CD14-positive monocyte (primary cell): Measurements from ENCODE around the gene CLDN34. TPM values are rescaled to one million over a fixed set of nuclear protein-coding genes. Genes with fewer than 3 reads are reported as not detected.

Experiments
- DNase-seq, 3 donors: peaks; one replicate each; pipeline ENCODE4 v3.0.0-alpha.2; 2011 to 2022
- H2AFZ ChIP-seq: 2 replicates; pipeline ENCODE4 v1.6.0; 2012; ENCODE audit warnings: mild to moderate bottlenecking, low read depth, low read length, inconsistent platforms; ENCODE audit not compliant: insufficient read depth, poor library complexity, severe bottlenecking
- H3K27ac ChIP-seq, 2 donors: 1 replicate in 1 of 2; 2 replicates in 1 of 2; pipeline ENCODE4 v1.5.1; 2012 to 2013; ENCODE audit warnings: low read length in 2 of 2, control low read depth in 1 of 2, inconsistent platforms in 1 of 2, low read depth in 1 of 2, mild to moderate bottlenecking in 1 of 2
- H3K27me3 ChIP-seq, 2 donors: one replicate each; pipeline versions ENCODE4 v1.6.0 to v1.6.1; 2011 to 2013; ENCODE audit warnings: low read length in 2 of 2; ENCODE audit not compliant: control insufficient read depth in 2 of 2, insufficient read depth in 2 of 2
- H3K36me3 ChIP-seq, 2 donors: replicated peaks in 1 of 2; 1 replicate in 1 of 2; 2 replicates in 1 of 2; pipeline versions ENCODE4 v1.5.1 to v1.6.1; 2012 to 2013; ENCODE audit warnings: low read length in 2 of 2, control low read depth in 1 of 2, inconsistent platforms in 1 of 2, mild to moderate bottlenecking in 1 of 2; ENCODE audit not compliant: insufficient read depth in 2 of 2, control insufficient read depth in 1 of 2
- H3K4me1 ChIP-seq, 2 donors: 1 replicate in 1 of 2; 2 replicates in 1 of 2; pipeline versions ENCODE4 v1.5.1 to v1.6.1; 2012 to 2013; ENCODE audit warnings: low read length in 2 of 2, control low read depth in 1 of 2, inconsistent platforms in 1 of 2, mild to moderate bottlenecking in 1 of 2, moderate library complexity in 1 of 2; ENCODE audit not compliant: insufficient read depth in 2 of 2, control insufficient read depth in 1 of 2
- H3K4me2 ChIP-seq: replicated peaks from 2 replicates; pipeline ENCODE3; 2012; ENCODE audit warnings: low read length, moderate library complexity, mild to moderate bottlenecking; ENCODE audit not compliant: poor library complexity, severe bottlenecking; ENCODE audit errors: extremely low read depth
- H3K4me3 ChIP-seq, 3 experiments: fragments of 200-600 bp in 1 of 3; sonication (generic) in 1 of 3; replicated peaks in 1 of 3; 1 replicate in 2 of 3; 2 replicates in 1 of 3; pipeline ENCODE4 v1.5.1; 2011 to 2013; ENCODE audit warnings: low read length in 3 of 3, mild to moderate bottlenecking in 3 of 3, control low read depth in 2 of 3, low read depth in 2 of 3, inconsistent platforms in 1 of 3, moderate library complexity in 1 of 3
- H3K79me2 ChIP-seq: 2 replicates; pipeline ENCODE4 v1.6.0; 2012; ENCODE audit warnings: mild to moderate bottlenecking, control low read depth, inconsistent platforms, low read length, moderate library complexity; ENCODE audit not compliant: insufficient read depth
- H3K9ac ChIP-seq: 2 replicates; pipeline ENCODE4 v1.6.0; 2017; ENCODE audit warnings: low read length, mild to moderate bottlenecking; ENCODE audit not compliant: insufficient read depth, poor library complexity, severe bottlenecking
- H3K9me3 ChIP-seq, 2 donors: replicated peaks in 1 of 2; 1 replicate in 1 of 2; 2 replicates in 1 of 2; pipeline versions ENCODE4 v1.5.1 to v1.6.1; 2012 to 2013; ENCODE audit warnings: low read length in 2 of 2, control low read depth in 1 of 2; ENCODE audit not compliant: control insufficient read depth in 1 of 2, insufficient read depth in 1 of 2
- H4K20me1 ChIP-seq: 2 replicates; pipeline ENCODE4 v1.6.0; 2012; ENCODE audit warnings: mild to moderate bottlenecking, low read length, control low read depth, moderate library complexity; ENCODE audit not compliant: insufficient read depth
- H3K27ac Mint-ChIP-seq, 7 donors: one replicate each; pipeline ENCODE4 v1.8.0; 2020; ENCODE audit warnings: mild to moderate bottlenecking in 7 of 7, mixed read lengths in 7 of 7, moderate library complexity in 6 of 7, inconsistent platforms in 2 of 7
- H3K27me3 Mint-ChIP-seq, 3 donors: one replicate each; pipeline ENCODE4 v1.8.0; 2021 to 2022; ENCODE audit warnings: low read depth in 3 of 3, mild to moderate bottlenecking in 3 of 3, mixed read lengths in 3 of 3, moderate library complexity in 3 of 3, inconsistent platforms in 1 of 3
- H3K36me3 Mint-ChIP-seq, 2 donors: one replicate each; pipeline ENCODE4 v1.8.0; 2020; ENCODE audit warnings: mixed read lengths in 2 of 2, inconsistent platforms in 1 of 2, mild to moderate bottlenecking in 1 of 2
- H3K4me1 Mint-ChIP-seq: one replicate; pipeline ENCODE4 v1.8.0; 2020; ENCODE audit warnings: mild to moderate bottlenecking, mixed read lengths
- H3K4me3 Mint-ChIP-seq, 2 donors: one replicate each; pipeline ENCODE4 v1.8.0; 2020; ENCODE audit warnings: mild to moderate bottlenecking in 2 of 2, mixed read lengths in 2 of 2, moderate library complexity in 1 of 2
- H3K9me3 Mint-ChIP-seq, 7 donors: one replicate each; pipeline ENCODE4 v1.8.0; 2020 to 2022; ENCODE audit warnings: mixed read lengths in 7 of 7, mild to moderate bottlenecking in 6 of 7, moderate library complexity in 6 of 7, inconsistent platforms in 2 of 7
- CTCF ChIP-seq: fragments of 200-600 bp; IDR thresholded peaks from one replicate; pipeline ENCODE4 v1.8.0; 2022; ENCODE audit warnings: antibody characterized with exemption, mild to moderate bottlenecking
- WGBS: methylation state at CpG from one replicate; pipeline ENCODE4 v1.1.5; 2013; ENCODE audit warnings: missing lambda C conversion rate; ENCODE audit not compliant: insufficient coverage; 5-methylcytosine and 5-hydroxymethylcytosine counted together
- intact Hi-C, 2 donors: fragments of 100-400 bp; cut with micrococcal nuclease; formaldehyde crosslinking; loops; one replicate each; pipeline versions ENCODE4 v1.15.0 to v1.15.1; 2023
- polyA plus RNA-seq, 3 donors: library from polyadenylated mRNA; depleted of rRNA in 1 of 3; unstranded in 2 of 3; stranded (reverse) in 1 of 3; fragments of 300-500 nt in 2 of 3; fragments of >200 nt in 1 of 3; fragmentation: Illumina TruSeq in 2 of 3; gene quantifications; 1 replicate in 2 of 3; 2 replicates in 1 of 3; pipeline ENCODE4 v1.2.3, GENCODE V29; 2012 to 2021

CLDN34 gene
- polyA plus RNA-seq, 3 donors = not detected

- Histone ChIP-seq H3K36me3 (no peaks in the 10 kb centered on the region), H3K4me2 (no peak overlapping the region), H3K9me3 (no peaks in the 10 kb centered on the region), H3K27ac (no peak overlapping the region), H3K4me1 (peaks cover 3 to 8% of the 10 kb centered on the region in 2 donors), H2AFZ (no peak overlapping the region), H4K20me1 (no peaks in the 10 kb centered on the region), H3K27me3 (no peaks in the 10 kb centered on the region), H3K9ac (no peak overlapping the region), H3K79me2 (no peaks in the 10 kb centered on the region), H3K4me3 (no peak overlapping the region)
- WGBS = 87% methylated on average over 3 of the region's 8 CpGs
- Mint-ChIP-seq H3K27me3 (peaks cover 5 to 19% (median 17%) of the 10 kb centered on the region in 3 donors), H3K36me3 (no peaks in the 10 kb centered on the region), H3K9me3 (peaks cover 0 to 7% (median 0%) of the 10 kb centered on the region in 7 donors), H3K4me3 (no peak overlapping the region), H3K27ac (no peak overlapping the region), H3K4me1 (peaks cover 9% of the 10 kb centered on the region)
- intact Hi-C loops = no loop called here
- TF ChIP-seq CTCF = no peak
- no peak for DNase-seq
Observed at GRCh38 chrX:9937761-9938160, 29.4 kb upstream of the CLDN34 start.

- Histone ChIP-seq H3K4me1 (peaks cover 3 to 8% of the 10 kb centered on the region in 2 donors), H3K4me3 (no peak overlapping the region), H3K4me2 (no peak overlapping the region), H3K9ac (no peak overlapping the region), H3K79me2 (no peaks in the 10 kb centered on the region), H3K9me3 (no peaks in the 10 kb centered on the region), H2AFZ (no peak overlapping the region), H3K36me3 (no peaks in the 10 kb centered on the region), H3K27me3 (no peaks in the 10 kb centered on the region), H3K27ac (no peak overlapping the region), H4K20me1 (no peaks in the 10 kb centered on the region)
- intact Hi-C loops = no loop called here
- Mint-ChIP-seq H3K9me3 (peaks cover 0 to 7% (median 0%) of the 10 kb centered on the region in 7 donors), H3K4me1 (peaks cover 9% of the 10 kb centered on the region), H3K27ac (no peak overlapping the region), H3K4me3 (no peak overlapping the region), H3K27me3 (peaks cover 5 to 19% (median 15%) of the 10 kb centered on the region in 3 donors), H3K36me3 (no peaks in the 10 kb centered on the region)
- no peak for TF ChIP-seq CTCF
- no CpG with 5 or more reads among the region's 7 CpGs for WGBS
- no peak for DNase-seq
Observed at GRCh38 chrX:9938516-9938915, 28.6 kb upstream of the CLDN34 start.
